ENCODE results near the gene LMOD2. TPM values are rescaled to one million over a fixed set of nuclear protein-coding genes. Genes with fewer than 3 reads are reported as not detected.

Gene LMOD2
- total RNA-seq, 3 donors from 2014 or later, result 0.63 TPM; not detected in 2

- no peak for ATAC-seq
- intact Hi-C loops (cut with DNase I, micrococcal nuclease), result loop anchor here in 1 of 2 donors (10.0 kb wide), 1 partner anchor 85 kb away; no protein-coding TSS in a partner anchor
- DNase-seq, result no peak
- Histone ChIP-seq H3K4me1 (ENCODE audit: low read depth) (peaks cover 21% of the 10 kb centered on the region), H3K4me3 (no peak overlapping the region), H3K9me3 (no peaks in the 10 kb centered on the region), H3K36me3 (ENCODE audit: low read depth) (no peaks in the 10 kb centered on the region)
- TF ChIP-seq CTCF (IDR thresholded peaks at IDR 0.05), result no peak
Observed at GRCh38 chr7:123709525-123709924, 53.9 kb downstream of the LMOD2 start.

GRCh38 chr7:123710683-123711082, 55.0 kb downstream of the LMOD2 start:
- DNase-seq (no peak), ATAC-seq (no peak)
- TF ChIP-seq CTCF (IDR thresholded peaks at IDR 0.05), result no peak
- no peaks in the 10 kb centered on the region for H3K36me3 ChIP-seq (ENCODE audit: low read depth)
- intact Hi-C loops (cut with DNase I, micrococcal nuclease), result no loop called here
- H3K4me1 ChIP-seq (ENCODE audit: low read depth), result peaks cover 28% of the 10 kb centered on the region
- H3K4me3 ChIP-seq, result no peak overlapping the region
- H3K9me3 ChIP-seq, result no peaks in the 10 kb centered on the region

- H3K9me3 ChIP-seq, result no peaks in the 10 kb centered on the region
- DNase-seq, result no peak
- intact Hi-C loops (cut with DNase I, micrococcal nuclease), result no loop called here
- H3K4me1 ChIP-seq (ENCODE audit: low read depth), result peaks cover 19% of the 10 kb centered on the region
- no peaks in the 10 kb centered on the region for H3K36me3 ChIP-seq (ENCODE audit: low read depth)
- no peak for TF ChIP-seq CTCF (IDR thresholded peaks at IDR 0.05)
- H3K4me3 ChIP-seq, result no peak overlapping the region
- ATAC-seq, result no peak
Observed at GRCh38 chr7:123711832-123712293, 56.2 kb downstream of the LMOD2 start.

GRCh38 chr7:123712619-123713018, 57.0 kb downstream of the LMOD2 start:
- DNase-seq (no peak), ATAC-seq (no peak)
- H3K4me1 ChIP-seq (ENCODE audit: low read depth), result peaks cover 18% of the 10 kb centered on the region
- H3K36me3 ChIP-seq (ENCODE audit: low read depth), result no peaks in the 10 kb centered on the region
- H3K4me3 ChIP-seq, result no peak overlapping the region
- H3K9me3 ChIP-seq, result no peaks in the 10 kb centered on the region
- TF ChIP-seq CTCF (IDR thresholded peaks at IDR 0.05), result no peak
- intact Hi-C loops (cut with DNase I, micrococcal nuclease), result no loop called here

Other genes starting within 250 kb of the LMOD2 start
- gene IQUB, start 121.3 kb upstream of the LMOD2 start, total RNA-seq, result under 1 TPM in 2 of 3 donors, not detected in 1; 0.26 to 0.41 TPM
- 100 to 1,000 TPM in 2 of 3 donors, 10 to 100 TPM in 1; 88.7 to 118 (median 104) TPM for gene NDUFA5, start 98.0 kb upstream of the LMOD2 start, total RNA-seq
- gene ASB15, start 54.0 kb upstream of the LMOD2 start, total RNA-seq, result not detected
- gene WASL, start 93.1 kb downstream of the LMOD2 start, total RNA-seq, result 100 to 1,000 TPM in 1 of 3 donors, 10 to 100 TPM in 2; 72.4 to 117 (median 90.1) TPM
- not detected for gene HYAL4, start 189.3 kb downstream of the LMOD2 start, total RNA-seq